Measurements from ENCODE around the gene CTCFL.

DNA sequence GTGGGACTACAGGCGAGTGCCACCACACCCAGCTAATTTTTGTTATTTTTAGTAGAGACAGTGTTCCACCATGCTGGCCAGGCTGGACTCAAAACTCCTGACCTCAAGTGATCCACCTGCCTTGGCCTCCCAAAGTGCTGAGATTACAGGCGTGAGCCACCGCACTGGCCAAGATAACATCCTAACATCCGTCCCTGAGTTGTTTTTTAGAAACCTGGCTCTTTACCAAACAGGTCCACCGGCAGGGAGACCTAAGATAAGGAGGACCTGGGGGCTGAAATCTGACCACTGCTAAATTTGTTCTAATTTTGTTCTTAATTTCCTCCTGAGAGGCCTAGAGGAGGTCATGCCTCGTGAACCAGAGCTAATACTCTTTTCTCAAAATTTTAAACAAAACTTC is 20.5 kb downstream of the CTCFL start:
- TF ChIP-seq CREB1 (IDR thresholded peaks at IDR 0.05; ENCODE audit: low read depth) (no peak), TCF12 (IDR thresholded peaks at IDR 0.05; ENCODE audit: low read depth) (no peak), NFIC (IDR thresholded peaks at IDR 0.05) (no peak), ZBTB7A (IDR thresholded peaks at IDR 0.05; ENCODE audit: low read depth) (no peak), YY1 (IDR thresholded peaks at IDR 0.05; ENCODE audit: low read depth) (no peak), EP300 (IDR thresholded peaks at IDR 0.05; ENCODE audit: borderline replicate concordance) (no peak), EGR1 (IDR thresholded peaks at IDR 0.05) (no peak)
- TF ChIP-seq, protein P1, sequence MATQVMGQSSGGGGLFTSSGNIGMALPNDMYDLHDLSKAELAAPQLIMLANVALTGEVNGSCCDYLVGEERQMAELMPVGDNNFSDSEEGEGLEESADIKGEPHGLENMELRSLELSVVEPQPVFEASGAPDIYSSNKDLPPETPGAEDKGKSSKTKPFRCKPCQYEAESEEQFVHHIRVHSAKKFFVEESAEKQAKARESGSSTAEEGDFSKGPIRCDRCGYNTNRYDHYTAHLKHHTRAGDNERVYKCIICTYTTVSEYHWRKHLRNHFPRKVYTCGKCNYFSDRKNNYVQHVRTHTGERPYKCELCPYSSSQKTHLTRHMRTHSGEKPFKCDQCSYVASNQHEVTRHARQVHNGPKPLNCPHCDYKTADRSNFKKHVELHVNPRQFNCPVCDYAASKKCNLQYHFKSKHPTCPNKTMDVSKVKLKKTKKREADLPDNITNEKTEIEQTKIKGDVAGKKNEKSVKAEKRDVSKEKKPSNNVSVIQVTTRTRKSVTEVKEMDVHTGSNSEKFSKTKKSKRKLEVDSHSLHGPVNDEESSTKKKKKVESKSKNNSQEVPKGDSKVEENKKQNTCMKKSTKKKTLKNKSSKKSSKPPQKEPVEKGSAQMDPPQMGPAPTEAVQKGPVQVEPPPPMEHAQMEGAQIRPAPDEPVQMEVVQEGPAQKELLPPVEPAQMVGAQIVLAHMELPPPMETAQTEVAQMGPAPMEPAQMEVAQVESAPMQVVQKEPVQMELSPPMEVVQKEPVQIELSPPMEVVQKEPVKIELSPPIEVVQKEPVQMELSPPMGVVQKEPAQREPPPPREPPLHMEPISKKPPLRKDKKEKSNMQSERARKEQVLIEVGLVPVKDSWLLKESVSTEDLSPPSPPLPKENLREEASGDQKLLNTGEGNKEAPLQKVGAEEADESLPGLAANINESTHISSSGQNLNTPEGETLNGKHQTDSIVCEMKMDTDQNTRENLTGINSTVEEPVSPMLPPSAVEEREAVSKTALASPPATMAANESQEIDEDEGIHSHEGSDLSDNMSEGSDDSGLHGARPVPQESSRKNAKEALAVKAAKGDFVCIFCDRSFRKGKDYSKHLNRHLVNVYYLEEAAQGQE (IDR thresholded peaks at IDR 0.05; ENCODE audit: low read depth): no peak
- TF ChIP-seq, protein P2, sequence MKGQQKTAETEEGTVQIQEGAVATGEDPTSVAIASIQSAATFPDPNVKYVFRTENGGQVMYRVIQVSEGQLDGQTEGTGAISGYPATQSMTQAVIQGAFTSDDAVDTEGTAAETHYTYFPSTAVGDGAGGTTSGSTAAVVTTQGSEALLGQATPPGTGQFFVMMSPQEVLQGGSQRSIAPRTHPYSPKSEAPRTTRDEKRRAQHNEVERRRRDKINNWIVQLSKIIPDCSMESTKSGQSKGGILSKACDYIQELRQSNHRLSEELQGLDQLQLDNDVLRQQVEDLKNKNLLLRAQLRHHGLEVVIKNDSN (IDR thresholded peaks at IDR 0.05): no peak
